ENCODE data around the gene STARD8. TPM values are rescaled to one million over a fixed set of nuclear protein-coding genes. Genes with fewer than 3 reads are reported as not detected.
"Not testable (repeated sequence)": the region's sequence is repeated elsewhere in the genome, so short reads cannot be mapped to it uniquely, and the experiment has no call there.

The STARD8 gene, protein sequence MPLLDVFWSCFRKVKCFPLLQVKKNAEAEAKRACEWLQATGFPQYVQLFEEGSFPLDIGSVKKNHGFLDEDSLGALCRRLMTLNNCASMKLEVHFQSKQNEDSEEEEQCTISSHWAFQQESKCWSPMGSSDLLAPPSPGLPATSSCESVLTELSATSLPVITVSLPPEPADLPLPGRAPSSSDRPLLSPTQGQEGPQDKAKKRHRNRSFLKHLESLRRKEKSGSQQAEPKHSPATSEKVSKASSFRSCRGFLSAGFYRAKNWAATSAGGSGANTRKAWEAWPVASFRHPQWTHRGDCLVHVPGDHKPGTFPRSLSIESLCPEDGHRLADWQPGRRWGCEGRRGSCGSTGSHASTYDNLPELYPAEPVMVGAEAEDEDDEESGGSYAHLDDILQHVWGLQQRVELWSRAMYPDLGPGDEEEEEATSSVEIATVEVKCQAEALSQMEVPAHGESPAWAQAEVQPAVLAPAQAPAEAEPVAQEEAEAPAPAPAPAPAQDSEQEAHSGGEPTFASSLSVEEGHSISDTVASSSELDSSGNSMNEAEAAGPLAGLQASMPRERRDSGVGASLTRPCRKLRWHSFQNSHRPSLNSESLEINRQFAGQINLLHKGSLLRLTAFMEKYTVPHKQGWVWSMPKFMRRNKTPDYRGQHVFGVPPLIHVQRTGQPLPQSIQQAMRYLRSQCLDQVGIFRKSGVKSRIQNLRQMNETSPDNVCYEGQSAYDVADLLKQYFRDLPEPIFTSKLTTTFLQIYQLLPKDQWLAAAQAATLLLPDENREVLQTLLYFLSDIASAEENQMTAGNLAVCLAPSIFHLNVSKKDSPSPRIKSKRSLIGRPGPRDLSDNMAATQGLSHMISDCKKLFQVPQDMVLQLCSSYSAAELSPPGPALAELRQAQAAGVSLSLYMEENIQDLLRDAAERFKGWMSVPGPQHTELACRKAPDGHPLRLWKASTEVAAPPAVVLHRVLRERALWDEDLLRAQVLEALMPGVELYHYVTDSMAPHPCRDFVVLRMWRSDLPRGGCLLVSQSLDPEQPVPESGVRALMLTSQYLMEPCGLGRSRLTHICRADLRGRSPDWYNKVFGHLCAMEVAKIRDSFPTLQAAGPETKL
- total RNA-seq = 10.3 and 12.3 TPM in 2 replicates

DNA sequence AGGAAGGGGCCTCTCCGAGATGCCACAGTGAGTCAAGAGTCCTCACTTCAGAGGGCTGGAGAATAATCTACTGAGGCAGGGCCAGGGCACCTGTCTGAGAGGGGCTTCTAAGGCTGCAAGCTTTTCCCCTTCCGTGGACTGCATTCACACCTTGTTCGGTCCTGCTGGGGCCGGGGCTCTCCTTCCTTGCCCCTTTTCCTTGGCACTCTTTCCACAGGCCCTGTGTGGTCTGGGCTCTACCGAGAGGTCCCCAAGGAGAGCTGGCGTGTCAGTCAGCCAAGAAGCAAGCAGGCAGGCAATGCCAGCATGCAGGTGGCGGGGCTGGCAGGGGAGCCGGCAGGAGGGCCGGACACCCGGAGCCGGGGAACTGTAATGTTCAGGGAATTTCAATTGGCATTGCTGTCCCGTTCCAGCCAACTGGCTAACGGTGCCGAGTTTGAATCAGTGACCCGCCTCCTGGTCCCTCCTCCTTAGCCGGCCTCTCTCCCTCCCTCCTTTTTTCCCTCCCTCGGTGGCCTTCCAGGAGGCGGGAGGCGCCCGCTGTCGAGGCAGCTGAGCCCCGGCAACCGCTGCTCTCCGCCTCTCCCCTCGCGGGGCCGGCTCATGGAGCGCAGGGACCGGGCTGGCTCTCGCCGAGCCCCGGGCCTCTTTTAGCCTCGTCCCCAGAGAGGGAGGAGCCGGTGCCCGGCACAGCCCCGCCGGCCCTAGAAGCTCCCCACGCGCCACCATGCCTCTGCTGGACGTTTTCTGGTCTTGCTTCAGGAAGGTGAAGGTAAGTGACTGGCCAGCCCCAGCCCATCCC, at the start of gene STARD8:
STARD8 (plus strand) TSS at position 511 of the 802 bp plus-strand sequence; CDS start at position 728, 217 bp downstream.
- no peak for DNase-seq (ENCODE audit: low read depth, low spot score)

DNA sequence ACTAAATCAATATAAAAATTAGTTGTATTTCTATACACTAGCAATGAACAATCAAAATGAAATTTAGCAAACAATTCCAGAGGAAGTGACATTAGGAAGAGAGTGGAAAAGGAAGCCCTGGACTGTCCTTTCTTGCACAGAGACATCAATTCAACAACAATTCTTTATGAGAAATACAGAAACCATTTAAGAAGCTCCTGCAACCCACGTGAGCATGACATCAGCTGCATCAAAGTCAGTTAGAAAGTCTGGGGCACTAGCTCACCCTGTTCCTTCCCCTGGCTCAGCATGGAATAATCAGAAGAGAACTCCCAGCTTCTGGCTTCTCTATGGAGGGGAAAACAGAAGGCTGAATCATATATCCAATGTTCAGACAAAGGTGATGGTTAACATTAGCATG, 48.6 kb upstream of the STARD8 start:
- DNase-seq (ENCODE audit: low read depth, low spot score) = no peak

DNA sequence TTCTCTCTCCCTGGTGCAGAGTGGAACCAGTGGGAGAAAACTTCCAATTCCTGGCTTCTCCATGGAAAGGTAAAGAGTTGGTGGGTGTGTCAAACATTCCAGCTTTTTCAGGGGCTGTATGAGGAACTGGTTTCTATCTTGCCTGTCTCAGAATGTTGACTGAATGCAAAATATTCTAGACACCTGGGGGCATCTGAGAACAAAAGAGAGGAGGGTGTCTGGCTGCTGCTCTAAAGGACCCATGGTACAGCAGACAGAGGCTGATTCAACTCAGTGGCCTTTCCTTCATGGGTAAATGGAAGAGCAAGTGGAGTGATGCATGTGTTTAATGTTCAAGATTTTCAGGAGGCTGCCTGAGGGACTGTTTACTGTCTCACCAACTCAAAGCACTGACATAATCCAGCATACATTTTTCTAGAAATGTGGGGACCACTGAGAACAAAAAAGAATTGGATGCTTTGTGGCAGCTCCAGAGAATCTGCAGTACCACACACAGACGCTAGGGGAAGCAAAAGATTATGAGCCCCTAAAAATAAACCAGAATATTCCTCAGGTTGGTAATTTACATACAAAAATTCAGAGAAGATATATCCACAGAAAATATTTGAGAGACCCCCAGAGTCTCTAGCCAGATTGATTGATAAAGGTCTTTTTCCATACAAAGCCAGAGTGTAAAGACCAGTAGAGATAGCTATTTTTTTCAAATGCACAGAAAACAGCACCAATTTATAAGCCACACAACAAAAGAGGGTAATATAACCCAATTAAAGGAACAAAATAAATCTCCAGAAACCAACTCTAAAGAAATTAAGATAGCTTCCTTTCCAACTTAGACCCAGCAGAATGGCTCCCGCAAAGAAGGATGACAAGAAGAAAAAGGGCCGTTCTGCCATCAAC, 48.0 kb upstream of the STARD8 start:
- no peak for DNase-seq (ENCODE audit: low read depth, low spot score)

DNA sequence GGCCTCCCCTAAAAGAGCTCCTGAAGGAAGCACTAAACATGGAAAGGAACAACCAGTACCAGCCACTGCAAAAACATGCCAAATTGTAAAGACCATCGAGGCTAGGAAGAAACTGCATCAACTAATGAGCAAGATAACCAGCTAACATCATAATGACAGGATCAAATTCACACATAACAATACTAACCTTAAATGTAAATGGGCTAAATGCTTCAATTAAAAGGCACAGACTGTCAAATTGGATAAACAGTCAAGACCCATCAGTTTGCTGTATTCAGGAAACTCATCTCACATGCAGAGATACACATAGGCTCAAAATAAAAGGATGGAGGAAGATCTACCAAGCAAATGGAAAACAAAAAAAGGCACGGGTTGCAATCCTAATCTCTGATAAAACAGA, 43.2 kb upstream of the STARD8 start:
- DNase-seq (ENCODE audit: low read depth, low spot score) = not testable (repeated sequence)

DNA sequence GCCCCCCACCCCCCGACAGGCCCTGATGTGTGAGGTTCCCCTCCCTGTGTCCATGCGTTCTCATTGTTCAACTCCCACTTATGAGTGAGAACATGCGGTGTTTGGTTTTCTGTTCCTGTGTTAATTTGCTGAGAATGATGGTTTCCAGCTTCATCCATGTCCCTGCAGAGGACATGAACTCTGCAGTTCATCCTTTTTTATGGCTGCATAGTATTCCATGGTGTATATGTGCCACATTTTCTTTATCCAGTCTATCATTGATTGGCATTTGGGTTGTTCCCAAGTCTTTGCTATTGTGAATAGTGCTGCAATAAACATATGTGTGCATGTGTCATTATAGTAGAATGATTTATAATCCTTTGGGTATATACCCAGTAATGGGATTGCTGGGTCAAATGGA, 32.7 kb upstream of the STARD8 start:
- not testable (repeated sequence) for DNase-seq (ENCODE audit: low read depth, low spot score)

DNA sequence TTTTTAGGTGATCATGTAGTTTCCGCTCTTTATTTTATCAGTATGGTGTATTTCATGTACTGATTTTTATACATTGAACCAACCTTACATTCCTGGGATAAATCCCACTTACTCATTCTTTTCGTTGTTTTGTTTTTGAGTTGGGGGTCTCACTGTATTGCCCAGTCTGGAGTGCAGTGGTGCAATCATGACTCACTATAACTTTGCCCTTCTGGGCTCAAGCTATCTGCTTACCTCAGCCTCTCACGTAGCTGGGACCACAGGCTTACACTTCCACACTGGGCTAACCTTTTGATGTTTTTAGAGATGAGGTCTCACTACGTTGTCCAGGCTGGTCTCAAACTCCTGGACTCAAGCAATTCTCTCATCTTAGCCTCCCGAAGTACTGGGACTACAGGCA, 19.5 kb upstream of the STARD8 start:
- no peak for DNase-seq (ENCODE audit: low read depth, low spot score)

DNA sequence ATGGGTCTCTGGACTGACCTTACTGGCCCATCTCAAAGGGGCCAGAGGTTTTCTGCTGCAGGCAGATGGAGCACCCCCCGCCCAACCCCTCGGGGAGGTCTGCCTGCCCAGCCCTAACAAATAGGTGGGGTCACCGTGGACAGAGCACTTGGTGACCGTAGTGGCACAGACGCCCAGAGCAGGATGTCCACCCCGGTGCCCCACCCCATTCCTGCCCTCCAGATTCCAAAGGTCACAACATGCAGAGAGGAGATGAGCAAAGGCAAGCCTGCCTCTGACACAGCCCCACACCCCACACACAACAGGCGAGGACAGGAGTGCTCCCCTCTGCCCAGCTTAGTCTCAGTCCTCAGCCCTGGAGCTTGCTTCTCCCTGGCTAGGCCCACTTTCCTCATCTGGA, 17.5 kb upstream of the STARD8 start:
- not testable (repeated sequence) for DNase-seq (ENCODE audit: low read depth, low spot score)

DNA sequence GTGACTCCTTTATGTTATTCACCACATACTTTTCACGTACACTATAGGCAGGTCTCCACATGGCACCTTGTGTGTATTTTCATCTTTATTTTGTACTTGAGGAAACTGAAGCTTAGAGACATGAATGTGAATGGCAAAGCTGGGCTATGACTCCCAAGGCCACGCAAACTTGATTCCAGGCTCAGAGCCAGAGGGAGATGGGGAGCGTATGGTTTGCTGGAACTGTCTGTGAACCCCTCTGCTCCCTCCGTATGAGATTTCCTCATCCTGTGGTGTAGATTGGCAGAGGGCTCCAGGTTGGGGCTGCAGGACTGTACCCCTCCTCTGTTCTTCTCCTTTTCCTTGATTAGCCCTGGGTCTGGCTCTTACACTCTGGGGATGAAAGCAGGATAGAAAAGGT, 16.1 kb upstream of the STARD8 start:
- no peak for DNase-seq (ENCODE audit: low read depth, low spot score)

DNA sequence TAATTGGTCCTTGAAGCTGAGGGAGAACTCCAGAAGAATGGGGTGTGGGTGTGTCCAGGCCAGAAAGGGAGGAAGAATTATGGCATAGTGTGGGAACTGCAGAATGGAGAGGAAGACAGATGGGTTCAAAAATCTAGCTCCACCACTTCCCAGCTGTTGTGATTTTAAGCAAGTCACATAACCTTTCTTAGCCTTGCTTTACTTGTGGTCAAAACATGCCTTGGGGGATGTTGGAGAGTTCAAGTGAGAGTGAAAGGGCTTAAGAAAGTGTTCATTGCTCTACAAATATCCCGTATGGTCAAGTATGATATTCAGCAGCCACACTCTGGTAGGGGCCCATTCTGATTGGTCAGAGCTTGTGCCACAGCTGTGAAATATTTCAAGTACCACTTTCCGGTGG, 15.0 kb upstream of the STARD8 start:
- no peak for DNase-seq (ENCODE audit: low read depth, low spot score)

DNA sequence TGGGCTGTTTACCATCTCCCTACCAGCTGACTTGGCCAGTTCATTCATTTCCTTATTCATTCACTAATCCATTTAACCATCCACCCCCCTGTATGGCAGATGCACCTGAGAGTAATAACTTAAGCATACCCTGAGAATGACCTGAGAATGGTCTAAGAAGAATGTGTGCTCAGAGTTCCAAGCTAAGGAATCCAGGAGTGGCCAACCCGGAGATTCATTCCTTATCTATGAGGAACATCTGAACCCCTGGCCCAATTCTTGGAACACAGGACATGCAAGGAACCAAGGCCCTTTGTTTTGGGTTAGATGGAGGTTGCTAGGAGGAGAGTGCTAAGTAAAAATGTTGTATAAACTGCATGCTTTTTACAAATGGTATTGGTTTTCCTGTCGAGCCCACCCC, 13.5 kb upstream of the STARD8 start:
- no peak for DNase-seq (ENCODE audit: low read depth, low spot score)

DNA sequence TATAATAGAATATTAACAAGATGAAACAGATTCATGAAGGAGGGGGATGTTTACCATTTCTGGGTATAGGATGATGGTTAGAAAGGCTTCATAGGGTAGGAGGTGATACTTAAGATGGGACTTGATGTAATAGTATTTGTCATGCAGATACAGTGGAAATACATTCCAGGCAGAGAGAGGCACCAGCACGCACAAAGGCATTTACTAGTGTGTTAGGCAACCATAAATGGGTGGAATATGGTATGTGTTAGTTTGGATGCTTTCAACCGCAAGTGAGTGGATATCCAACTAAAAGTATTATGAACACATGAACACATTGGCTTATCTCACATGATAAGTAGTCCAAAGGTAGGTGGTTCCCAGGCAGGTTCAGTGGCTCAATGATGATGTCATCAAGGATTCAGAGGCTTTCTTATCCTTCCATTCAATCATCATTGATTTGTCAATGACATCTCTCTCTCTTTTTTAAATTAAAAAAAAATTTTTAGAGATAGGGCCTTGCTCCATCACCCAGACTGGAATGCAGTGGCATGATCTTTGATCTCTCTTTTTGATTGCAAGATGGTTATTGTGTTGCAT, 12.7 kb upstream of the STARD8 start:
- DNase-seq (ENCODE audit: low read depth, low spot score) = no peak

DNA sequence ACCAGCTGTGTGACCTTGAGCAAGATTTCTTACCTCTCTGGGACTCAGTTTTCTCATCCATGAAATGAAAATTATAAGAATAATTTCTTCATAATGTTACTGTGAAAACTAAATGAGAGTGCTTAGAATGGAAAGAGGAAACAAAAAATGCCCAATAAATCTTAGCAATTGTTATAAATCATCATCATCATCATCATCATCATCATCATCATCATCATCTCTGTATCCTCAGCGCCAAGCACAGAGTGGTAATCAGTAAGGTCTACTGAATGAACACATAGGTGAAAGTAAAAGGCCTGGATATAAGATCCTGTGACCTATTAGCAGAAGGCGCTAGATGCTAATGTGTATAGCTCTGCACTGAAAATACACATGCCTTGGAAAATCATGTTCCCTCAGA, 6.8 kb upstream of the STARD8 start:
- no peak for DNase-seq (ENCODE audit: low read depth, low spot score)

DNA sequence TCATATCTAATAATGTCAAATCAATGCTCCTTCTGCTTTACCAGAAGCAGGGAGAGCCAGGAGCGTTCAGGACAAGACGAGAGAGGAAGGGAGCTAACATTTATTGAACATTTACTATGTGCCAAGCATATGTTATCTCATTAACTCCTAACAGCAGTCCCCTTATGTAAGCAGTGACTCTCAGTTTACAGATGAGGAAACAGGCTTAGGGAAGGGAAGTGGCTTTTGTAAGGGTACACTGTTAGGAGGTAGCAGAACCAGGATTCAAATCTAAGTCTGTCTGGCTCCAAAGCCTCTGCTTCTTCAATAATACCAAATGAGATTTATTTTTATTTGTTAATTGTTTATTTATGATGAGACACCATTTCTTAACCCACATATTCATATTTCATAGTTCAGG, 2.6 kb upstream of the STARD8 start:
- DNase-seq (ENCODE audit: low read depth, low spot score) = no peak

DNA sequence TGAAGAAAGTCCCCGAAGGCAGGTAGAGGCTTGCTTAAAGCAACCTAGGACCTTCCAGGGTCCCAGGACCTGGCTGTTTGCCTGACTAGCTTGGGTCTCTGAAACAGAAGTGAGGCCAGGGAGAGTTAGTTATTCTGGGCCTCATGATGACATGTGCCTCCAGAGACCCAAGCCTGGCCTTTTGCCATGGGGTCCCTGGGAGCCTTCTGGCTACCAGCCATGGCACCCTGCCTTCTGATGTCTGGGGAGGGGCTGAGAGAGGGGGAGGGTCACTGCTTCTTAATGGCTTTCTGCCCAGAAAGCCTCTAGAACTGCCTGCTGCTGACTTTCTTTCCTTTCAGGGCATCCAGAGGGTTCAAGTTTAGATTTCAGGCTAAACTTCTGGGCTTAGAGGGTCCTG, 1.0 kb upstream of the STARD8 start:
- DNase-seq (ENCODE audit: low read depth, low spot score) = no peak

DNA sequence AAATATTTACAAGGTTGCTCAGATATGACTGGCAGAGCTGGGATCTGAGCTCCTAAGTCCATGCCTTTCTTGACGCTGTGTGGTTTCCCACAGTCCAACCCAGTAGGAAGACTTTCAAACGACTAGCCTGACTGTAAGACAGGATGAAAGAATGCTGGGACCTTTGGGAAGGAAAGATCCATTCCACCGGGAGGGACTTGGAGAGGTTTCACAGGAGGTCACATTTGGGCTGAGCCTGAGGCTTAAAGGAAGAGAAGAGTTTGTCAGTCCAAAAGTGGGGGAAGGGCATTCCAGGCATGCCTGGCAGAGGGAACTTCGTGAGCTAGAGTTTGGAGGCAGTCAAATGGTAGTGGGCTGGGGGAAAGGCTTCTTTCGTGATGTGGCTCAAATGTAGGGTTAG, 1.5 kb downstream of the STARD8 start:
- DNase-seq (ENCODE audit: low read depth, low spot score) = no peak

DNA sequence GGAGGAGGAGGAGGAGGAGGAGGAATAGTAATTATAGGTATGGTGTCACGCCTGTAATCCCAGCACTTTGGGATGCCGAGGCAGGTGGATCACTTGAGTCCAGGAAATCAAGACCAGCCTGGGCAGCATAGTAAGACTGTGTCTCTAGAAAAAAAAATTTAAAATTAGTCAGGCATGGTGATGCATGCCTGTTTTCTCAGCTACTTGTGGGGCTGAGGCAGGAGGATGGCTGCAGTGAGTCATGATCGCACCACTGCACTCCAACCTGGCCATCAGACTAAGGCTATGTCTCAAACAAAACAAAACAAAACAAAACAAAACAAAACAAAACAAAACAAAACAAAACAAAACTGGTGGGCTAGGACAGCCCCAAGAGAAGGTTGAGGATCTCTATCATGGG, 3.0 kb downstream of the STARD8 start:
- DNase-seq (ENCODE audit: low read depth, low spot score) = no peak

DNA sequence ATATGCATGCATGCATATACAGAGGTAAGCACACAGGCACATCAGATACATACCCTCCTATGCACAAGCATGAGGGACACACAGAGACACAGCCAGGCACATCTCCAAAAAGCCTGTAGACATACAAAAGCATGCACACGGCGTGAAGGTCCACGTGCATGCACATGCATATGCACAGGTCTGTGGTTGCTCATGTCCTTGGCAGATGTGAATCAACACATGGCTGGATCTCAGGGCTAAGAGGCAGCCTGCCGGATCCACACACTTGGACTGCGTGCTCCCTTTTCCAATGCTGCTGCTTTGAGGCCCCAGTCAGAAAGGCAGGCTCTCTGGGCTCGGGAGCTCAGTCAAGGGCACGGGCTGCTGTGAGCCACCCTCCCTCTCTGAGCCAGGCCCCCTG, 3.6 kb downstream of the STARD8 start:
- DNase-seq (ENCODE audit: low read depth, low spot score) = no peak

DNA sequence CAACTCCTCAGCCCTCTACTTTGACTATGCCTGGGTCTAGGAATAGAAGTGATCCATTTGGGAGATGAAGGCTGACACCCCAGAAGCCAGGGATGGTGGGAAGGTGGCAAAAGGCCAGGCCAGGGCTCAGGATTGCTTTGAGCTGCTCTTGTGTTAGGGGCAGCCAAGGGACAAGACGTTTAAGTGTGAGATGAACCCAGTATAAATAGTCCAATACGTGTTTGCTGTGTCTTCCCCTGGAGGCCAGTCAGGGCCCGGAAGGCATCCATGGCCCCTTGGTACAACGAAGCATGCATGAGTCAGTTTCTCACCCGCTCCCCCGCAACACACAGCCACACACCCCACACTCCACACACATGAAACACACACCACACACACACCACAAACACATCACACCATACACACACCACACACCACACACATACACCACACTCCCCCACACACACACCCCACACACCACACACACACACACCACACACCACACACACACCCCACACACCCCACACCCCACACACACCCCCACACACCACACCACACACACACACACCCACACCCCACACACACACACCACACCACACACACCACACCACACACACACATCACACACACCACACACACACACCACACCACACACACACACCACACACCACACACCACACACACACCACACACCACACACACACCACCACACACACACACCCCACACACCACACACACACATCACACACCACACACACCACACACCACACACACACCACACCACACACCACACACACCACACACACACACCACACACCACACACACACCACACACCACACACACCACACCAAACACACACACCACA, 5.1 kb downstream of the STARD8 start:
- DNase-seq (ENCODE audit: low read depth, low spot score) = no peak

DNA sequence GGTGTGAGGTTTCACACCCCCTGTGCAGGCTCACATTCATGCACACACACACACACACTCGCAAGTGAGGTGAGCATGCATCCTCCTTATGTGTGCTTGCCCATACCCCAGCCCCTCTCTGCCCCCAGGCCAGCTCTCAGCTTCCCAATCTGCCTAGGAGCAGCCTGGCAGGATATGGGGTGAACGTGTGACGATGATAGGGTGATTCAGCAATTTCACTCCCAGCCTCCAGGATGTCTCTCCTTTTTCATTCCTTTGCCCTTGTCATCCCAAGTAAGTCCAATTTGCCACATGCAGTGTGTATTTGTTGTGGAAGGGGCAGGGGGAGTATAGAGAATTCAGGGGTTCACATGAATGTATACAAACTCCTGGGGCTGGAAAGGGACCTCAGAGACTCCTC, 7.2 kb downstream of the STARD8 start:
- DNase-seq (ENCODE audit: low read depth, low spot score) = no peak
